ENCODE measurements around the gene ZBTB24.
"Not testable (repeated sequence)": the region's sequence is repeated elsewhere in the genome, so short reads cannot be mapped to it uniquely, and the experiment has no call there.

Gene ZBTB24

DNA sequence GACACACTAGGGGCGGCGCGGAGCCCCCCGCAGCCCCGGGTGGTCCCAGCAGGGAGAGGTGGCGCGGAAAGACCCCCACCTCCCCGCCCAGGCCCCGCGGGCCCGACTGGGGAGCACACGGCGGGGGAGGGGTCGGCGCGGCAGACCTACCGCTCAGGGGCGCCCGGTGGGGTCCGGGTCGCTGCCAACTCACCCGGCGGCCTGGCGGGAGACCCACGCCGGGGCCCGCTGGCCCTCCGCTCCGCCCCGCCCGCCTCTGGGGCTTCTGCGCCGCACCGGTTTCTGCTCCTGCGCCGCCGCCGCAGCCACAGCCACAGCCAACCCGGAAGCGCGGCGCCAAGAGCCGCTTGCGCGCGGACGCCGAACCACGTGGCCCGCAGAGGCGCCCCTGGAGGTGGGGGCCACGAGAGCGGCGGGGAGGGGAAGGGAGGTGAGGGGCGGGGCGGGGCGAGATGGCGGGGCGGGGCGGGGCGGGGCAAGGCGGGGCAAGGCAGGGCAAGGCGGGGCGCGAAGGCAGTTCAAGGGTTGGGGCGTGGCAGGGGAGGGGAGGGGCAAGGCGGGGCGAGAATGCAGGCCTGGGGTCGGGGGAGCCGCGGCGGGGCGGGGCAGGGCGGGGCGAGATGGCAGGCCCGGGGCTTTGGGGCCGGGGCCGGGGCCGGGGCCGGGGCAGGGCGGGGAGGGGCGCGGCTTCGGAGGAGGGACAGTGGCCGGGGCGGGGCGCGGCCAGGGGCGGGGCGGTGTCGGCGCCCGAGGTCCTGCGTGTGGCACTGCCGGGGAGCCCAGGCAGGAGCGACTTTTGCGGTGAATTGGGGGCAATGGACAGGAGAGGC, at the start of gene ZBTB24:
Gene ZBTB24 (minus strand): TSS at position 315 of the 830 bp plus-strand sequence. CDS start 1,193 bp downstream, outside the sequence.
- peak; percentile 92 for DNase-seq

- no peak for DNase-seq
Measured at GRCh38 chr6:109531446-109531845, 48.4 kb upstream of the ZBTB24 start.

GRCh38 chr6:109527989-109528388, 45.0 kb upstream of the ZBTB24 start:
- no peak for DNase-seq

GRCh38 chr6:109526905-109527628, 44.0 kb upstream of the ZBTB24 start:
- peak; percentile 71 for DNase-seq

DNA sequence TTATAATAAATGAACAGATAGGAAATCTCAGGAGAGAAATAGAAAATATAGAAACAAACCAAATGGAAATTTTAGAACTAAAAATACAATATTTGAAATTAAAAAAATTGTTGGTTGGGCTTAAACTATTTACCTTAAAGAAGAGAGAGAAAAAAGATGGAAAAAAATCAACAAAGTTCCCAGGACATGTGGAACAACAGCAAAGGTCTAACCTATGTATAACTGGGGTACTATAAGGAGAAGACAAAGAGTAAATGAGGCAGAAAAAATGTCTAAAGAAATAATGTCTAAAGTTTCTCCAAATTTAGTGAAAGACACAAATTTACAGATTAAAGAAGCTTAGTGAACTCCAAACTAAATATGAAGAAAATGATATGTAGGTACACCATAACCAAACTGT, 41.1 kb upstream of the ZBTB24 start:
- no peak for DNase-seq

- no peak for DNase-seq
Measured at GRCh38 chr6:109523478-109523877, 40.5 kb upstream of the ZBTB24 start.

DNA sequence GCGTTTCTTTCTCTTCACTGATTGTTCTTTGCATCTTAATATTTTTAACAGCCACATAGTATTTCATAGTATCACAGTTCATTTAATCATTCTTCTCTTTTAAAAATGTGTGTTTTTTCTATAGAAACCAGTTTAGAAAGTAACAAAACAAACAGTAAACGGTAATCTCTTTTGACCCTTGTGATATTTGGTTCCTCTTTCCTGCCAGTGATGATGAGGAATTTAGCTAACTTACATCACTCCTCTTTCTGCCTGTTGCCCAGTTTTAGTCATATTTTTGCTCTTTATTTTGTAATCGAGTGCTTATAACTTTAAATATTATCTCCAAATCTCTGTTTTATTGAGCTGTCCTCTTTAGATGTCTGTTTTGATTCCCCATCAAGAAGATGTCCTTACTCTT, 38.1 kb upstream of the ZBTB24 start:
- no peak for DNase-seq

DNA sequence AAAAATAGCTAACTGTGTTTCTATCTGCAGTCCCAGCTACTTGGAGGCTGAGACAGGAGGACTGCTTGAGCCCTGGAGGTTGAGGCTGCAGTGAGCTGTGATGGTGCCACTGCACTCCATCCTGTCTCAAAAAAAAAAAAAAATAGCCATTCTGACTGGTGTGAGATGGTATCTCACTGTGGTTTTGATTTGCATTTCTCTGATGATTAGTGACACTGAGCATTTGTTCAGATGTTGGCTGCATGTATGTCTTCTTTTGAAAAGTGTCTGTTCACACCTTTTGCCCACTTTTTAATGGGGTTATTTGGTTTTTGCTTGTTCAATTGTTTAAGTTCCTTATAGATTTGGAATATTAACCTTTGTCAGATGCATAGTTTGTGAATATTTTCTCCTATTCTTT, 36.6 kb upstream of the ZBTB24 start:
- DNase-seq, result not testable (repeated sequence)

DNA sequence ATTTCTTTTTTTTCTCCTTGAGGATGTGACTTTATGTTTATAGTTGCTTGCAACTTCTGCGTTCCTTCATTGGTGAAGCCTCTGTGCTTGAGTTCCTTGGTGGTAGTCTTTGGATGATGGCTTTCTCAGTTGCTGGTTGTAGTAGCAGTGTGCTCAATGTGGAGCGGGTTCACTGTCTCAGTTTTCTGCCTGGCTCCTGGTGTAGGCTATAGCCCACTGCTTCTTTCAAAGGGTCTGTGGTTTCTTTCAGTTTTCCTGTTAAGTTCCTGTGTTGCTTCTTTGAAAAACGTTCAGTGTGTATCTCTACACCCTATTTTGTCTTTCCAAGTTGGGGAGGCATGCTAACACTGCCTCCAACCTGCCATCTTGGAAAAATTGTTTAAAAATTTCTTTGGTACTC, 33.9 kb upstream of the ZBTB24 start:
- DNase-seq, result no peak

- peak; percentile 34 for DNase-seq
Measured at GRCh38 chr6:109515781-109516409, 32.9 kb upstream of the ZBTB24 start.

DNA sequence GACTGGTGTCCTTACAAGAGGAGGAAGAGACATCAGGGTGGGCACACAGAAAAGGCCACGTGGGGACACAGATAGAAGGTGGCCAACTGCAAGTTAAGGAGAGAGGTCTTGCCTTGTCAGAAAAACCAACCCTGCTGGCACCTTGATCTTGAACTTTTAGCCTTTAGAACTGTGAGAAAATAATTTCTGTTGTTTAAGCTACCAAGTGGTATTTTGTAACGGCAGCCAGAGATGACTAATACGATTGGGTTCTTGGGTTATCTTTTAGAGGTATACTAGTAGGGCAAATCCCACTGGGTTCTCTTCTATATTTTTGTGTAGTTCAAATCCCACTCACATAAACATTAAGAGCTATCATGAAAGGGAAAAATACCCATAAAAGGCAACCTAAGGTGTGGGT, 31.9 kb upstream of the ZBTB24 start:
- DNase-seq, result no peak

DNA sequence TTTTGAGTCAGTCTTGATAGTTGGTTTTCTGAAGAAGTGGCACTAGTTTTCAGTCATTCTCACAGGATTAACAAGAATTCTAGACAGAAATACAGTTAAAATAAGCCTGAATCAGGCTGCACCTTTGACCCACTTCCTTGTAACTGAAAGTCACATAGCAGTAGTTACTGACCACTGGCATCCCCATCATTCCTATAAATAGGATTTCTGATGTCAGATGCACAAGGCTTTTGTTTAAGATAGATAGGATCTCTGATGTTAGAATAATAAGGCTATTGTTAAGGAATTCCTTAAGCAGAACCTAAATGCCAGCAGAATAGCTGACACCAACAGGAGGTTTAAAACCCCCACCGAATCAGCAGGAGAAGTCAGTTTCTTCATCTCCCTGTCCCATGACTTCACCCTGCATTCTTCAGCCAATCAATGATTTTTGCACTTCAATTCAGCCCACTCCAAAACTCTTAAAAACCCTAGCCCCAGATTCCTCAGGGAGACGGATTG, 30.6 kb upstream of the ZBTB24 start:
- no peak for DNase-seq

- DNase-seq, result no peak
Measured at GRCh38 chr6:109512271-109512817, 29.3 kb upstream of the ZBTB24 start.

GRCh38 chr6:109511832-109512231, 28.8 kb upstream of the ZBTB24 start:
- DNase-seq, result no peak

GRCh38 chr6:109510358-109510757, 27.3 kb upstream of the ZBTB24 start:
- DNase-seq, result no peak

DNA sequence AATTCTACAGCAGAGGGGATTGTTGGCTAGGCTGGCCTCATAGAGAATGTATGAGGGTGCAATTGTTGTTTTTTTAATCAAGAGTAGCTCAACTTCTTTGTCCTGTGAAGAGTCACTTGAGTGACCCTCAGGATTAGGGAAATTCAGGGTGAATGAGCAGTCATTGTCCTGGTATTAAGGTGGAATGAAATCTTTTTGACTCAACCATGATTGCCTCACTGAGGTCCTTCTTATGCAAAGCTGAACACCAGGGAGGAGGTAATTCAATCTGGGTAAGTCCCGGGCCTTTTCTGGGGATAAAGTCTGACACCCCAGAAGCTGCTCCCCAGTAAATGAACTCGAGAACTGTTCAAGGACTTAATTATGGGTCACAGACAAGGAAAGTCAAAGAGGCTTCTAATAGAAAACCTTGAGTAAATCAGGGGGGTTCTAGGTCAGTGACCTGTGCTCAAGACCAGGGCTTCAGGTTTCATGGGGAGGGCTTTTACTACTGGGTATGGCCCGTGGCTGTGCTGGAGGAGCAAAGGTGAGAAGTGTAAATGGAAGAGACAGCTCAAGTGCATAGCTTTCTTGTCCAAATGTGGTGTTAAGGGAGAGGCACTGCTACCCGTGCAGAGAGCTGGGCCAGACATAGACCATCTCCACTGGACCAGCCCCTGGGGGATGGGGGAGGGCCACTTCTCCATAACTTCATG, 25.3 kb upstream of the ZBTB24 start:
- DNase-seq, result no peak

GRCh38 chr6:109507490-109508072, 24.6 kb upstream of the ZBTB24 start:
- DNase-seq, result no peak

GRCh38 chr6:109506841-109507240, 23.8 kb upstream of the ZBTB24 start:
- DNase-seq, result no peak

DNA sequence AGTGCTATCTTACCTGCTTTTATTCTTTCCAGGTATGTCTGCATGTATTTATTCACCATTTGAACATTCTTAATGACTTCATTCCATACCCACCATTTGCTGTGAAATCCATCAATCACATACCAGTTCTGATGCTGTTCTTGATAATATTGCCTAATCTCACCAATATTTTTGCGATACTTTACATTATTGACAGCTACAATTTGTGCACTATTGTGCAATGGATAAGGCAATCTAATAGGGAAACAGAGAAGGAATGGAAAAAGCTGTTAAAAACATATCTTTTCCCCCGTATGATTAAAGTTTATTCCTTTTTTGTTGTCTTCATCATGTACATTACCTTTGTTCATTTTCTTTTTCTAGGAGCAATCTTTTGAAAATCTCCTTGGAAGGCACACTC, 23.3 kb upstream of the ZBTB24 start:
- DNase-seq, result no peak

GRCh38 chr6:109503327-109504224, 20.6 kb upstream of the ZBTB24 start:
- no peak for DNase-seq

DNA sequence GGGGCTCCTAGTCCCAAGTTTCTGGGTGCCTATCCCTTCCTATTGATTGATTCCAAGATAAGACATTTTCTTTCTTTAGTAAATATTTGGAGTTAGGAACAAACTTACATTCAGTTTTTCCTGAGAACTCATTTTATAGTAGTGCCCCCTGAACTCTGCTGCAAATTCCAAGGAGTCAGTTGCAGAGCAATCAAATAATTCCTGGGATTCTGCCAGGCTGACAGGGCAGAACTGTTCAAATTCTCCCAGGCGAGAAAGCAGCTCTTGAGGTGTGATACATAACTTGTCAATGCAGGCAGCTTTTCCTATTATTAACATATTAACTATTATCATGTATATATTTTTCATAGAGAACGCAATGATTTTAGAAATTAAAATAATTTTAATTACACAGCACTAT, 15.9 kb upstream of the ZBTB24 start:
- no peak for DNase-seq

All from CD4-positive, alpha-beta T cell treated with Interleukin-10 for 1 hour (primary cell).